Bronchial epithelial cell (primary cell): ENCODE data around the gene EPSTI1. TPM values are rescaled to one million over a fixed set of nuclear protein-coding genes. Genes with fewer than 3 reads are reported as not detected.

ENCODE experiments used
- DNase-seq: peaks from one replicate; pipeline ENCODE4 v3.0.0-alpha.2; 2010; ENCODE audit warnings: low read depth
- FAIRE-seq: peaks from 2 replicates; lab custom pipeline; 2011; peaks lifted over from hg19 to GRCh38; lab: Jason Lieb, UNC
- H3K27me3 ChIP-seq: 2 replicates; pipeline ENCODE4 v1.5.1; 2011; ENCODE audit warnings: low read length; ENCODE audit not compliant: control insufficient read depth, insufficient read depth
- H3K36me3 ChIP-seq: 2 replicates; pipeline ENCODE4 v1.5.1; 2011; ENCODE audit warnings: low read length; ENCODE audit not compliant: control insufficient read depth, insufficient read depth
- H3K4me3 ChIP-seq: 2 replicates; pipeline ENCODE4 v1.5.1; 2011; ENCODE audit warnings: mild to moderate bottlenecking, low read depth, low read length, control low read depth
- total RNA-seq: library from RNA; depleted of rRNA; stranded (reverse); fragments of >200 nt; gene quantifications from 2 replicates; pipeline ENCODE4 v1.2.1, GENCODE V29; 2014
- TF ChIP-seq, protein P1 (sequence below): IDR thresholded peaks from 2 replicates; pipeline ENCODE4 v1.5.1; 2011; ENCODE audit warnings: mild to moderate bottlenecking, moderate library complexity, low read length, control low read depth, inconsistent platforms; ENCODE audit not compliant: insufficient read depth, severe bottlenecking

EPSTI1 gene
- total RNA-seq, 1 donor from 2014 or later = 0.53 TPM

DNA sequence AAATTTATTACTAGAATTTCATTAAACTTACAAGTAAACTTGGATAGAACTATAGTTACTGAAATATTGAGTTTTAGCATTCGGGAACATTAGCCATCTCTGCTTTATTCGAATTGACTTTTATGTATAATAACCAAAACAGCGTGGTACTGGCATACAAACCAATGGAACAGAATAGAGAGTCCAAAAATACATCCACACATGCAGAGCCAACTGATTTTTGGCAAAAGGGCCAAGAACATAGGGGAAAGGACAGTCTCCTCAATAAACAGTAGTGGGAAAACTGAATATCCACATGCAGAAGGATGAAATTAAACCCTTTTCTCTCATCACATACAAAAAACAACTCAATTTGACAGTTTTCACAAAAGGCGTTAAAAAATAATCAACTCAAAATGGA lies 84.3 kb downstream of the EPSTI1 start:
- DNase-seq (no peak), FAIRE-seq (no peak)
- TF ChIP-seq, protein P1, sequence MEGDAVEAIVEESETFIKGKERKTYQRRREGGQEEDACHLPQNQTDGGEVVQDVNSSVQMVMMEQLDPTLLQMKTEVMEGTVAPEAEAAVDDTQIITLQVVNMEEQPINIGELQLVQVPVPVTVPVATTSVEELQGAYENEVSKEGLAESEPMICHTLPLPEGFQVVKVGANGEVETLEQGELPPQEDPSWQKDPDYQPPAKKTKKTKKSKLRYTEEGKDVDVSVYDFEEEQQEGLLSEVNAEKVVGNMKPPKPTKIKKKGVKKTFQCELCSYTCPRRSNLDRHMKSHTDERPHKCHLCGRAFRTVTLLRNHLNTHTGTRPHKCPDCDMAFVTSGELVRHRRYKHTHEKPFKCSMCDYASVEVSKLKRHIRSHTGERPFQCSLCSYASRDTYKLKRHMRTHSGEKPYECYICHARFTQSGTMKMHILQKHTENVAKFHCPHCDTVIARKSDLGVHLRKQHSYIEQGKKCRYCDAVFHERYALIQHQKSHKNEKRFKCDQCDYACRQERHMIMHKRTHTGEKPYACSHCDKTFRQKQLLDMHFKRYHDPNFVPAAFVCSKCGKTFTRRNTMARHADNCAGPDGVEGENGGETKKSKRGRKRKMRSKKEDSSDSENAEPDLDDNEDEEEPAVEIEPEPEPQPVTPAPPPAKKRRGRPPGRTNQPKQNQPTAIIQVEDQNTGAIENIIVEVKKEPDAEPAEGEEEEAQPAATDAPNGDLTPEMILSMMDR = no peak
- Histone ChIP-seq H3K4me3 (no peak overlapping the region), H3K36me3 (no peaks in the 10 kb centered on the region), H3K27me3 (no peaks in the 10 kb centered on the region)

DNA sequence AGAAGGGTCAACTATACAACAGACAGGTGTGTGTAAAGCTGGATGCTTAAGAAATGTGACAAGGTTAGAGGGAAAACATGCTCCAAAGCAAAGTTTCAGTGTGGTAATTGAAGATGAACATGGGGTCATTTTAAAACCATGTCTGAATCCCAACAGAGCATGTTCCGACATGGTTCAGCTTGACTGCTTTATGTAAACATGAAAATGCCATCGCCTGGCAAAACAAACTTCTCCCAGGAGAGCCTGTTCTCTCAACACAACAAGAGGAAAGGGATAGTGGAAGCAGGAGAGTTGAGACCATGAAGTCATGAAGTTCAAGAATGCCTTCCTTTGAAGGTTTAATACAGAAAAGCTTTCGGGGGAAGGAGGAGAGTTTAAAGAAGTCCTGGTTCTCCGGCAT lies 85.8 kb downstream of the EPSTI1 start:
- TF ChIP-seq, protein P1 = no peak
- peak; percentile 79 for DNase-seq
- no peak overlapping the region for H3K4me3 ChIP-seq
- H3K27me3 ChIP-seq = no peaks in the 10 kb centered on the region
- H3K36me3 ChIP-seq = no peaks in the 10 kb centered on the region
- FAIRE-seq = no peak

DNA sequence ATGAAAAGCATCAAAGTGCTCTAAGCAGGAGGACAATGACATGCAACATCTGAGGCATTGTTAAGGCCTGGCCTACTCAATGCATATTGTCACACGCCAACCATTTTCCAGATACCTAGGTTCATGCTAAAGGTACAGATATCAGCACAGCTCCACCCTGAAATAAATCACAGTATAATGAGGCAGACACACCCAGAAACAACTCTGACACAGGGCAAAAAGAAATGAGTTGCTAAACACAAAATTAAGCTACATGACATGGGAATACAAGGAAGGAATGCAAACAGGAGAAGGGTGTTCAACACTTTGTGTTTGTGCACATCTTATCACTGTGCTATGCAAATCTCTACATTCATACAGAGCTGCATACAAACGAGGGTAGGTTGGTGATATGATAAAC lies 86.5 kb downstream of the EPSTI1 start:
- DNase-seq = no peak
- H3K27me3 ChIP-seq = no peaks in the 10 kb centered on the region
- TF ChIP-seq, protein P1 = no peak
- H3K36me3 ChIP-seq = no peaks in the 10 kb centered on the region
- H3K4me3 ChIP-seq = no peak overlapping the region
- FAIRE-seq = no peak

DNA sequence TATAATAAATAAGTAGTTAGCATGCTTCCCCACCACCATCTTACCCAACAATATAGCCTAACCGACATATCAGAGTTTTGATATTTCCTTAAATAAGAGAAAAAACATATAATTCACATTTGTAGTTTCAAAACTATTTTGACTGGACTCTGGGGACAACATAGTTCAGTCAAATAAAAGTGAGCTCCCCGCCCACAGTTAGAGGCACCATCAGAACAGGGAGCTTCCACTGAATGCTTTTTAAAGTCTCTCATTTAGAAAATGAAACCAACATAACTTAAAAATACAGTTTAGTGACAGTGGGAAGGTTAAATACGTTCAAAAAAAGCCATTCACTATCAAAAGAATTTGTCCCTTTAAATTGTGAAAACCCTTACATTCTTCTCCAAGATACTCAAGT lies 92.8 kb downstream of the EPSTI1 start:
- DNase-seq (no peak), FAIRE-seq (no peak)
- no peak overlapping the region for H3K4me3 ChIP-seq
- no peaks in the 10 kb centered on the region for H3K27me3 ChIP-seq
- H3K36me3 ChIP-seq = no peaks in the 10 kb centered on the region
- TF ChIP-seq, protein P1 = no peak

DNA sequence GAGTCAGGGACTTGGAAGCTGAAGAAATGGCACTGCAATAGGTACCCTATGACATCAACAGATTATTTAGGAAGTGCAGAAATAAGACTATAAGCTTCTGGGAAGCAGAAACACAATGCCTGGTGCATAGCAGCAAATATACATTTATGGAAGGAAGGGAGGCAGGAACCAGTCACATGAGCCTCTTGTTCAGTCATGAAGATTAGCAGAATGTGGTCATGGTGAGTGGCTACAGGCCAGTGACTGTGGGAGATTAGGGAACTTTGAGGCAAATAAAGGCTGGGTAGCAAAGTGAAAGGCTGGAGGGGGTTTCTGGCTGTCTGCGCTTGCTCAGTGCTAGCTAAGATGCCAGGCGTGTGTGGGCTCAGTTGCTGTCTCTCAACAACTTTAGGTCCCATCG lies 96.3 kb downstream of the EPSTI1 start:
- no peak overlapping the region for H3K4me3 ChIP-seq
- FAIRE-seq (no peak), DNase-seq (no peak)
- H3K36me3 ChIP-seq = no peaks in the 10 kb centered on the region
- H3K27me3 ChIP-seq = no peaks in the 10 kb centered on the region
- TF ChIP-seq, protein P1 = no peak

DNA sequence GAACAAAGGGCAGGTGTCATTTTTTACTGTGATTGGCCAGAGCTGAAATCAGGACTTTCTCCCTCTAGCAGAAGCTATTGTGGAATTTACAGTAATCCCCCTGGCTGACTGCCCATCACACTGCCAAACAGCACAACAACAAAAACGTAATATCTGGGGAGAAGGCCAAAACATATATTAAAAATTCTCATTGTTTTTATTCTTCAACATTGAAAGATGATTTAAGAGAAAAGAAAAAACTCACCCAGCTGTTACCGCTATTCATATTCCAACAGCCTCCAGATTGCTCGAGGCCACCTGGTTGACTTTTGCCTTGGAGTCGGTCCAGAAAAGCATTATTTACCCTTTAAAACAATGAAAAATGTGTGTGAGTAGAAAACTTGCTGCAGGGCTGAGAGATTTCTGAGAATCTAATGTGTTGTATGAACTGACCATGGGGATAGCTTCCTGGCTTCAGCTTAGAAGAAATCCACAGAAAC lies 97.2 kb downstream of the EPSTI1 start:
- Histone ChIP-seq H3K36me3 (no peaks in the 10 kb centered on the region), H3K4me3 (no peak overlapping the region), H3K27me3 (no peaks in the 10 kb centered on the region)
- TF ChIP-seq, protein P1 = no peak
- DNase-seq = peak; percentile 16
- FAIRE-seq = no peak
